Keratinocyte (primary cell): ENCODE measurements around the gene KREMEN1. TPM values are rescaled to one million over a fixed set of nuclear protein-coding genes. Genes with fewer than 3 reads are reported as not detected.

ENCODE experiments used
- DNase-seq: peaks from one replicate; pipeline ENCODE4 v3.0.0-alpha.2; 2011; ENCODE audit warnings: low read depth, missing footprints, low spot score
- FAIRE-seq: peaks from 2 replicates; lab custom pipeline; 2011; peaks lifted over from hg19 to GRCh38; lab: Jason Lieb, UNC
- H2AFZ ChIP-seq: 2 replicates; pipeline ENCODE4 v1.6.0; 2012; ENCODE audit warnings: low read length, control low read depth, inconsistent platforms; ENCODE audit not compliant: control insufficient read depth
- H3K27ac ChIP-seq: 2 replicates; pipeline ENCODE4 v1.5.1; 2011; ENCODE audit warnings: low read length; ENCODE audit not compliant: control insufficient read depth, insufficient read depth
- H3K27me3 ChIP-seq: 3 replicates; pipeline ENCODE4 v1.6.0; 2011; ENCODE audit warnings: low read length; ENCODE audit not compliant: control insufficient read depth, insufficient read depth; ENCODE audit errors: extremely low read depth
- H3K36me3 ChIP-seq, 2 experiments: 2 replicates in 1 of 2; 3 replicates in 1 of 2; pipeline ENCODE4 v1.5.1; 2011; ENCODE audit warnings: low read length in 2 of 2, mild to moderate bottlenecking in 1 of 2; ENCODE audit not compliant: control insufficient read depth in 2 of 2, insufficient read depth in 2 of 2; ENCODE audit errors: extremely low read depth in 1 of 2
- H3K4me1 ChIP-seq: 3 replicates; pipeline ENCODE4 v1.5.1; 2011; ENCODE audit warnings: low read length; ENCODE audit not compliant: control insufficient read depth, insufficient read depth; ENCODE audit errors: extremely low read depth
- H3K4me2 ChIP-seq: 3 replicates; pipeline ENCODE4 v1.6.0; 2011; ENCODE audit warnings: low read depth, low read length; ENCODE audit not compliant: control insufficient read depth, insufficient read depth; ENCODE audit errors: extremely low read depth
- H3K4me3 ChIP-seq, 3 experiments: fragments of 200-600 bp in 1 of 3; sonication (generic) in 1 of 3; 2 replicates in 2 of 3; 3 replicates in 1 of 3; pipeline ENCODE4 v1.5.1; 2011 to 2016; ENCODE audit warnings: low read length in 3 of 3, mild to moderate bottlenecking in 3 of 3, control low read depth in 2 of 3, inconsistent platforms in 1 of 3, low read depth in 1 of 3, mixed read lengths in 1 of 3, mixed run types in 1 of 3, moderate library complexity in 1 of 3; ENCODE audit not compliant: control insufficient read depth in 2 of 3, insufficient read depth in 2 of 3; ENCODE audit errors: extremely low read depth in 1 of 3
- H3K79me2 ChIP-seq: 2 replicates; pipeline ENCODE4 v1.6.0; 2012; ENCODE audit warnings: low read length; ENCODE audit not compliant: control insufficient read depth, insufficient read depth
- H3K9ac ChIP-seq: 3 replicates; pipeline ENCODE4 v1.6.0; 2011; ENCODE audit warnings: low read length; ENCODE audit not compliant: control insufficient read depth, insufficient read depth; ENCODE audit errors: extremely low read depth
- H3K9me1 ChIP-seq: 3 replicates; pipeline ENCODE4 v1.6.0; 2011; ENCODE audit warnings: low read length; ENCODE audit not compliant: control insufficient read depth, insufficient read depth; ENCODE audit errors: extremely low read depth
- H3K9me3 ChIP-seq: 2 replicates; pipeline ENCODE4 v1.5.1; 2012; ENCODE audit warnings: low read depth, low read length; ENCODE audit not compliant: control insufficient read depth
- H4K20me1 ChIP-seq: 3 replicates; pipeline ENCODE4 v1.6.0; 2011; ENCODE audit warnings: low read length; ENCODE audit not compliant: control insufficient read depth, insufficient read depth; ENCODE audit errors: extremely low read depth
- EZH2 ChIP-seq: IDR thresholded peaks from one replicate; pipeline ENCODE4 v1.6.1; 2012; ENCODE audit warnings: inconsistent platforms, mild to moderate bottlenecking, low read length, moderate library complexity
- dilution Hi-C: fragments of 300-500 bp; cut with MboI; formaldehyde crosslinking; loops from one replicate; pipeline ENCODE4 v1.7.0; 2020; ENCODE audit warnings: low sequenced_read_pairs; ENCODE audit not compliant: extremely low pct_ligation_motif_present
- polyA plus RNA-seq, 5 experiments: library from polyadenylated mRNA; depleted of rRNA in 3 of 5; stranded (reverse) in 3 of 5; stranded (forward) in 1 of 5; unstranded in 1 of 5; fragments of >200 nt; gene quantifications; 1 replicate in 1 of 5; 2 replicates in 3 of 5; 3 replicates in 1 of 5; pipeline versions ENCODE4 v1.2.1 to v1.2.3, GENCODE V29; 2011 to 2012; ENCODE audit warnings: missing spikeins in 2 of 5, low read depth in 1 of 5, low replicate concordance in 1 of 5
- TF ChIP-seq, protein P1 (sequence below), 3 experiments: IDR thresholded peaks in 1 of 3; conservative IDR thresholded peaks in 1 of 3; optimal IDR thresholded peaks in 1 of 3; 2 replicates in 2 of 3; 3 replicates in 1 of 3; pipeline versions ENCODE3 to v1.5.1; 2011; ENCODE audit warnings: low read length in 3 of 3, mild to moderate bottlenecking in 3 of 3, moderate library complexity in 2 of 3, control low read depth in 1 of 3, inconsistent platforms in 1 of 3; ENCODE audit not compliant: insufficient read depth in 2 of 3; ENCODE audit errors: extremely low read depth in 1 of 3

KREMEN1 gene
- polyA plus RNA-seq, 1 donor (not counting 4 experiments of a cell fraction or from before 2014, with no cell fraction given), result 6.8 TPM

DNA sequence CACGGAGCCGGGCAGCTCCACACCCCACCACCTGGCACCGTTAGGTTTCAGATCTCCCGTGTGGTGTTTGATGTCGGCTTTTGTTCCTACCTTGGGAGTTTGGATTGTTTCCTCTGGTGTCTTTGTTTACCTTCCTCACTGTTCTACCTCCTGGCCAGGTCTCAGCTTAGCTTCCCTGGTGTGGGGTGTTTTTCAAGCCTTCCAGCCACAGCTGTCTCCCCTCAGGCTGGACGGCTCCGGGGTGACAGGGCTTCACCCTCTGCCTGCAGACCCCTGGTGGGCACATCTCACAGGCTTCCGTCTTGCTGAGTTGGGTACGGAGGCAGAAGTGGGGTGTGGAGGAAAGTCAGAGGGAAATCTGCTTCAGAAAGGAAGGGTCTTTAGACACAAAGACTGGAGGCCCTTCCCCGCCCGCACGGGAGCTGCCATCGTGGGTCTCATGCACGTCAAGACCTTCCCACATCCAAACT lies 73.3 kb downstream of the KREMEN1 start:
- Histone ChIP-seq H2AFZ (no peak overlapping the region), H3K4me2 (no peak overlapping the region), H3K36me3 (peaks cover 0 to 8% of the 10 kb centered on the region in 2 experiments), H4K20me1 (no peaks in the 10 kb centered on the region), H3K27ac (no peak overlapping the region), H3K4me3 (no peak overlapping the region), H3K9ac (no peak overlapping the region), H3K9me3 (no peaks in the 10 kb centered on the region), H3K4me1 (no peaks in the 10 kb centered on the region), H3K9me1 (no peaks in the 10 kb centered on the region), H3K27me3 (no peaks in the 10 kb centered on the region), H3K79me2 (no peaks in the 10 kb centered on the region)
- DNase-seq (no peak), FAIRE-seq (no peak)
- TF ChIP-seq EZH2, result no peak
- TF ChIP-seq, protein P1, sequence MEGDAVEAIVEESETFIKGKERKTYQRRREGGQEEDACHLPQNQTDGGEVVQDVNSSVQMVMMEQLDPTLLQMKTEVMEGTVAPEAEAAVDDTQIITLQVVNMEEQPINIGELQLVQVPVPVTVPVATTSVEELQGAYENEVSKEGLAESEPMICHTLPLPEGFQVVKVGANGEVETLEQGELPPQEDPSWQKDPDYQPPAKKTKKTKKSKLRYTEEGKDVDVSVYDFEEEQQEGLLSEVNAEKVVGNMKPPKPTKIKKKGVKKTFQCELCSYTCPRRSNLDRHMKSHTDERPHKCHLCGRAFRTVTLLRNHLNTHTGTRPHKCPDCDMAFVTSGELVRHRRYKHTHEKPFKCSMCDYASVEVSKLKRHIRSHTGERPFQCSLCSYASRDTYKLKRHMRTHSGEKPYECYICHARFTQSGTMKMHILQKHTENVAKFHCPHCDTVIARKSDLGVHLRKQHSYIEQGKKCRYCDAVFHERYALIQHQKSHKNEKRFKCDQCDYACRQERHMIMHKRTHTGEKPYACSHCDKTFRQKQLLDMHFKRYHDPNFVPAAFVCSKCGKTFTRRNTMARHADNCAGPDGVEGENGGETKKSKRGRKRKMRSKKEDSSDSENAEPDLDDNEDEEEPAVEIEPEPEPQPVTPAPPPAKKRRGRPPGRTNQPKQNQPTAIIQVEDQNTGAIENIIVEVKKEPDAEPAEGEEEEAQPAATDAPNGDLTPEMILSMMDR (optimal IDR thresholded peaks at IDR 0.05 in 1 of 3, IDR thresholded peaks at IDR 0.05 in 1 of 3, conservative IDR thresholded peaks at IDR 0.05 in 1 of 3; ENCODE audit: extremely low read depth in 1 of 3, insufficient read depth in 2 of 3, low read length in 3 of 3), result no peak
- dilution Hi-C loops, result no loop called here

DNA sequence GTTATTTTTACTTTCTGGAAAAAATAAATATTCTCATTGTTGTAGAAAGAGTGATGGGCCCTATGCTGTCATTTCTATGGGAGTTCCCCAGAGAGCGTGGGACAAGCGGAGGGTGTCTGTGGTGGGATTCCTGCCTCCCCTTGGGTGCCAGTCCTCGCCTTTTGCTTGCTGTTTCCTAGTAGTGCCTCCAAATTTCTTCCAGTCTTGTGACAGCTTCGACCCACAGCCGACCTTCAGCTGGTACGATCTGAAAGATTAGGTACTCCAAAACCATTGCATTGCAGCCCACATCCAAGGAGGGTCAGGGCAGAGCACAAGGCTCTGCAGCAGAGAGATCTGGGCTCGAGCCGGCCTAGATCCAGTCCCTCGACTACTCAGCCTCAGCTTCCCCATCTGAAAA lies 73.9 kb downstream of the KREMEN1 start:
- H3K36me3 ChIP-seq, result peaks cover 0 to 8% of the 10 kb centered on the region in 2 experiments
- no peaks in the 10 kb centered on the region for H3K9me1 ChIP-seq
- DNase-seq (no peak), FAIRE-seq (no peak)
- H3K4me1 ChIP-seq, result no peaks in the 10 kb centered on the region
- H3K27me3 ChIP-seq, result no peaks in the 10 kb centered on the region
- H3K4me2 ChIP-seq, result no peak overlapping the region
- dilution Hi-C loops, result no loop called here
- H3K79me2 ChIP-seq, result no peaks in the 10 kb centered on the region
- TF ChIP-seq, protein P1 (optimal IDR thresholded peaks at IDR 0.05 in 1 of 3, IDR thresholded peaks at IDR 0.05 in 1 of 3, conservative IDR thresholded peaks at IDR 0.05 in 1 of 3; ENCODE audit: extremely low read depth in 1 of 3, insufficient read depth in 2 of 3, low read length in 3 of 3), result no peak
- TF ChIP-seq EZH2, result no peak
- no peak overlapping the region for H3K4me3 ChIP-seq
- no peaks in the 10 kb centered on the region for H4K20me1 ChIP-seq
- no peak overlapping the region for H2AFZ ChIP-seq
- H3K9ac ChIP-seq, result no peak overlapping the region
- H3K27ac ChIP-seq, result no peak overlapping the region
- no peaks in the 10 kb centered on the region for H3K9me3 ChIP-seq
